Epithelial cell of esophagus (primary cell): Measurements from ENCODE around the gene GRB7.
"Not testable (repeated sequence)": the region's sequence is repeated elsewhere in the genome, so short reads cannot be mapped to it uniquely, and the experiment has no call there.

Experiments used
- DNase-seq: peaks from one replicate; pipeline ENCODE4 v3.0.0; 2010; ENCODE audit warnings: low read depth
- H3K4me3 ChIP-seq: 2 replicates; pipeline ENCODE4 v1.5.1; 2011; ENCODE audit warnings: mild to moderate bottlenecking, low read length, control low read depth
- TF ChIP-seq, protein P1 (sequence below): IDR thresholded peaks from 2 replicates; pipeline ENCODE4 v1.5.1; 2011; ENCODE audit warnings: low read depth, mild to moderate bottlenecking, low read length, control low read depth, inconsistent platforms; ENCODE audit not compliant: insufficient read depth; ENCODE audit errors: missing control alignments

Gene GRB7

DNA sequence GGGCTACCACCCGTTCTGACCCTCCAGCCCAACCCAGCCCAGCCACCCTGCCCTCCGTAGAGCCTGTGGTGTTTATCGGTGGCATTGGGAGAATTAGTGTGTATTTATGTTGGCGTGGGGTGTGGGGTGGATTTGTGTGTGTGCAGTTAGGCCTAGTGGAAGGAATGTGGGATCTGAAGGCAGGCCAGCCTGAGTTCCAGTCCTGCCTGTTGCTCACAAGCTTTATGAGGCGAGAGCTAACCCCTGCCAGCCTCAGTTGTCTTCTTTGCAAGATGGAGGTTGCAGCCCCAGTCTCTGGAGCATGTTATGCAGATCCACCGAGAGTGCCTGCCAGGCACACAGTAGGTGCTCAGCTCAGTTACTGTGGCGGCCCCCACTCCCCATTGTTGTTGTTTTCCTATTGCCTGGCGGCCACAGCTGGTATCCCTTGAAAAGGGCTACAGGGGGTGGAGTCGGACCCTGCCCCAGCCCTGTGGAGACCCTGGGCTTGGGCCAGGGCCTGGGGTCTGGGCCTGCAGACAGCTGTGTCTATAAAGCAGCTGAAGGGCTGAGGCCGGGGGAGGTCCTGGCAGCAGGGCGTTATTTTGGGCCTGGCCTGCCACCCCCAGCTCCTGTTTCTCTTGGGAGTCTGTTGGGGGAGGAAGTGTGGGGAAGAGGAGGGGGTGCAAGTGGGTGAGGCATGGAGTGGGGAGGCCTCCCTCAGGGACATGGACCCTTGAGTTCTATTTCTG, 32.8 kb upstream of the GRB7 start:
- TF ChIP-seq, protein P1, sequence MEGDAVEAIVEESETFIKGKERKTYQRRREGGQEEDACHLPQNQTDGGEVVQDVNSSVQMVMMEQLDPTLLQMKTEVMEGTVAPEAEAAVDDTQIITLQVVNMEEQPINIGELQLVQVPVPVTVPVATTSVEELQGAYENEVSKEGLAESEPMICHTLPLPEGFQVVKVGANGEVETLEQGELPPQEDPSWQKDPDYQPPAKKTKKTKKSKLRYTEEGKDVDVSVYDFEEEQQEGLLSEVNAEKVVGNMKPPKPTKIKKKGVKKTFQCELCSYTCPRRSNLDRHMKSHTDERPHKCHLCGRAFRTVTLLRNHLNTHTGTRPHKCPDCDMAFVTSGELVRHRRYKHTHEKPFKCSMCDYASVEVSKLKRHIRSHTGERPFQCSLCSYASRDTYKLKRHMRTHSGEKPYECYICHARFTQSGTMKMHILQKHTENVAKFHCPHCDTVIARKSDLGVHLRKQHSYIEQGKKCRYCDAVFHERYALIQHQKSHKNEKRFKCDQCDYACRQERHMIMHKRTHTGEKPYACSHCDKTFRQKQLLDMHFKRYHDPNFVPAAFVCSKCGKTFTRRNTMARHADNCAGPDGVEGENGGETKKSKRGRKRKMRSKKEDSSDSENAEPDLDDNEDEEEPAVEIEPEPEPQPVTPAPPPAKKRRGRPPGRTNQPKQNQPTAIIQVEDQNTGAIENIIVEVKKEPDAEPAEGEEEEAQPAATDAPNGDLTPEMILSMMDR: peak; percentile 49
- no peak overlapping the region for H3K4me3 ChIP-seq
- peak; percentile 61 for DNase-seq

- H3K4me3 ChIP-seq: peak overlapping the region; percentile 19
- DNase-seq: peak; percentile 89
- TF ChIP-seq, protein P1: no peak
These were observed 31.9 kb upstream of the GRB7 start for GRCh38 chr17:39705786-39706348.

GRCh38 chr17:39706383-39706782, 31.4 kb upstream of the GRB7 start:
- H3K4me3 ChIP-seq: no peak overlapping the region
- TF ChIP-seq, protein P1: no peak
- no peak for DNase-seq

DNA sequence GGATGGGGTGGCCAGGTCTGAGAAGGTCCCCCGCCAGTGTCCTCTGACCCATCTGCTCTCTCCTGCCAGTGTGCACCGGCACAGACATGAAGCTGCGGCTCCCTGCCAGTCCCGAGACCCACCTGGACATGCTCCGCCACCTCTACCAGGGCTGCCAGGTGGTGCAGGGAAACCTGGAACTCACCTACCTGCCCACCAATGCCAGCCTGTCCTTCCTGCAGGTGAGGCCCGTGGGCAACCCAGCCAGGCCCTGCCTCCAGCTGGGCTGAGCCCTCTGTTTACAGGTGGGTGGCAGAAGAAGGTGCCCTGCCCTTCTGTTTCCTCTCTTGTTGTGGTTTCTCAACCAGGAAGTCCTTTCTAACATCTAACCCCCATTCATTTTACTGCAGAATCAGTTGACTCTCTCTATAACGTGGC, 30.8 kb upstream of the GRB7 start:
- H3K4me3 ChIP-seq: no peak overlapping the region
- no peak for DNase-seq
- TF ChIP-seq, protein P1: no peak

GRCh38 chr17:39709319-39709997, 28.3 kb upstream of the GRB7 start:
- H3K4me3 ChIP-seq: no peak overlapping the region
- no peak for DNase-seq

GRCh38 chr17:39709998-39710964, 27.5 kb upstream of the GRB7 start:
- TF ChIP-seq, protein P1: no peak
- no peak for DNase-seq

More at GRCh38 chr17:39709319-39709997, 28.3 kb upstream of the GRB7 start:
- TF ChIP-seq, protein P1: no peak

DNA sequence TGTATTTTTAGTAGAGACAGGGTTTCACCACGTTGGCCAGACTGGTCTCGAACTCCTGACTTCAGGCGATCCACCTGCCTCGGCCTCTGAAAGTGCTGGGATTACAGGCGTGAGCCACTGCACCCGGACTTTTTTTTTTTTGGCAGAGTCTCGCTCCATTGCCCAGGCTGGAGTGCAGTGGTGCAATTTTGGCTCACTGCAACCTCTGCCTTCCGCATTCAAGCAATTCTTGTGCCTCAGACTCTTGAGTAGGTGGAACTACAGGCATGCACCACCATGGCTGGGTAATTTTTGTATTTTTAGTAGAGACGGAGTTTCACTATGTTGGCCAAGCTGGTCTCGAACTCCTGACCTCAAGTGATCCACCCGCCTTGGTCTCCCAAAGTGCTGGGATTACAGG, 26.7 kb upstream of the GRB7 start:
- not testable (repeated sequence) for H3K4me3 ChIP-seq, DNase-seq

More at GRCh38 chr17:39709998-39710964, 27.5 kb upstream of the GRB7 start:
- no peak overlapping the region for H3K4me3 ChIP-seq
